HepG2 (cell line): ENCODE data around the gene ACTL6A. TPM values are rescaled to one million over a fixed set of nuclear protein-coding genes. Genes with fewer than 3 reads are reported as not detected.

Source experiments
- ATF1 ChIP-seq: IDR thresholded peaks from 2 replicates; pipeline ENCODE4 v1.6.1; 2016; ENCODE audit warnings: mild to moderate bottlenecking, control low read depth
- CREB1 ChIP-seq, 2 experiments: fragments of 450-650 bp in 1 of 2; IDR thresholded peaks; 2 replicates each; pipeline ENCODE4 v1.6.1; 2016 to 2017; ENCODE audit warnings: control low read depth in 1 of 2, mild to moderate bottlenecking in 1 of 2, missing compliant biosample characterization in 1 of 2, missing genetic modification characterization in 1 of 2
- HDAC6 ChIP-seq: fragments of 200-600 bp; sonication (generic); IDR thresholded peaks from 2 replicates; pipeline ENCODE4 v1.7.0; 2017; ENCODE audit warnings: mild to moderate bottlenecking, antibody characterized with exemption, low read length, low read depth
- HOXD1 ChIP-seq: sonication (generic); formaldehyde crosslinking; IDR thresholded peaks from 2 replicates; pipeline ENCODE4 v1.5.0; 2020; ENCODE audit warnings: missing genetic modification reagents
- MAZ ChIP-seq, 2 experiments: sonication (generic) in 1 of 2; formaldehyde crosslinking in 1 of 2; IDR thresholded peaks; 2 replicates each; pipeline versions ENCODE4 v1.5.0 to v1.6.1; 2012 to 2020; ENCODE audit warnings: low read depth in 2 of 2, mild to moderate bottlenecking in 2 of 2, borderline replicate concordance in 1 of 2, improper control_type of control experiment in 1 of 2, low read length in 1 of 2, missing genetic modification reagents in 1 of 2, moderate library complexity in 1 of 2
- NR0B2 ChIP-seq: sonication (generic); formaldehyde crosslinking; IDR thresholded peaks from 2 replicates; pipeline ENCODE4 v1.4.0; 2020; ENCODE audit warnings: mild to moderate bottlenecking, missing genetic modification reagents
- PPARG ChIP-seq: conservative IDR thresholded peaks from 2 replicates; pipeline ENCODE4 v1.6.1; 2016; ENCODE audit warnings: missing biosample characterization, missing genetic modification reagents
- SAFB2 ChIP-seq: sonication (generic); formaldehyde crosslinking; IDR thresholded peaks from 2 replicates; pipeline ENCODE4 v1.5.1; 2020; ENCODE audit warnings: missing genetic modification reagents, low read depth, mild to moderate bottlenecking, borderline replicate concordance
- SIN3B ChIP-seq: fragments of 150-350 bp; IDR thresholded peaks from 2 replicates; pipeline ENCODE4 v1.6.1; 2014; ENCODE audit warnings: low read length
- SNAPC5 ChIP-seq: sonication (generic); formaldehyde crosslinking; IDR thresholded peaks from 2 replicates; pipeline ENCODE4 v1.8.1; 2023; ENCODE audit warnings: mild to moderate bottlenecking, missing genetic modification reagents, borderline replicate concordance
- TBL1XR1 ChIP-seq: fragments of 150-350 bp; IDR thresholded peaks from 2 replicates; pipeline ENCODE4 v1.6.1; 2014; ENCODE audit warnings: borderline replicate concordance, low read length; ENCODE audit not compliant: partially characterized antibody
- TRIM24 ChIP-seq: sonication (generic); formaldehyde crosslinking; IDR thresholded peaks from 2 replicates; pipeline ENCODE4 v1.8.0; 2022; ENCODE audit warnings: mild to moderate bottlenecking, missing genetic modification reagents
- TSC22D2 ChIP-seq: sonication (generic); formaldehyde crosslinking; IDR thresholded peaks from 2 replicates; pipeline ENCODE4 v1.5.1; 2020; ENCODE audit warnings: missing genetic modification reagents, mild to moderate bottlenecking, borderline replicate concordance
- ZNF563 ChIP-seq: sonication (generic); formaldehyde crosslinking; IDR thresholded peaks from 2 replicates; pipeline ENCODE4 v1.8.0; 2022; ENCODE audit warnings: mild to moderate bottlenecking, moderate library complexity, missing genetic modification reagents
- ZNF672 ChIP-seq: sonication (generic); formaldehyde crosslinking; IDR thresholded peaks from 2 replicates; pipeline ENCODE4 v1.8.1; 2022; ENCODE audit warnings: missing genetic modification reagents
- polyA plus RNA-seq, 8 experiments: library from polyadenylated mRNA; depleted of rRNA in 3 of 8; stranded (reverse) in 7 of 8; unstranded in 1 of 8; fragments of >200 nt; fragmentation: Illumina TruSeq in 4 of 8; extraction: Trizol in 4 of 8; gene quantifications; 2 replicates each; pipeline versions ENCODE4 v1.2.1 to v1.2.3, GENCODE V29; 2011 to 2016; ENCODE audit warnings: low read depth in 4 of 8, missing spikeins in 1 of 8, mixed read lengths in 1 of 8; ENCODE audit not compliant: insufficient read depth in 1 of 8
- total RNA-seq, 5 experiments: library from RNA; depleted of rRNA; stranded (reverse); fragments of >200 nt; fragmentation: Illumina TruSeq; extraction: Trizol; gene quantifications; 2 replicates each; pipeline ENCODE4 v1.2.3, GENCODE V29; 2016; ENCODE audit warnings: low read depth in 1 of 5
- TF ChIP-seq, protein P1 (sequence below): sonication (generic); formaldehyde crosslinking; IDR thresholded peaks from 2 replicates; pipeline ENCODE4 v1.5.1; 2020; ENCODE audit warnings: mild to moderate bottlenecking, missing genetic modification reagents, moderate library complexity
- TF ChIP-seq, protein P2 (sequence below): IDR thresholded peaks from 2 replicates; pipeline ENCODE4 v1.6.1; 2016; ENCODE audit warnings: low read depth, control low read depth
- TF ChIP-seq, protein P3 (sequence below): sonication (generic); formaldehyde crosslinking; IDR thresholded peaks from 2 replicates; pipeline ENCODE4 v1.4.0; 2020; ENCODE audit warnings: missing genetic modification reagents, borderline replicate concordance
- TF ChIP-seq, protein P4 (sequence below): IDR thresholded peaks from 2 replicates; pipeline ENCODE4 v1.6.1; 2016; ENCODE audit warnings: control low read depth

ACTL6A gene
- total and polyA plus RNA-seq, 2 of the 13 experiments (the other 11 are each of a cell fraction or from before 2014, with no cell fraction given), result 58.1 to 84.1 TPM

DNA sequence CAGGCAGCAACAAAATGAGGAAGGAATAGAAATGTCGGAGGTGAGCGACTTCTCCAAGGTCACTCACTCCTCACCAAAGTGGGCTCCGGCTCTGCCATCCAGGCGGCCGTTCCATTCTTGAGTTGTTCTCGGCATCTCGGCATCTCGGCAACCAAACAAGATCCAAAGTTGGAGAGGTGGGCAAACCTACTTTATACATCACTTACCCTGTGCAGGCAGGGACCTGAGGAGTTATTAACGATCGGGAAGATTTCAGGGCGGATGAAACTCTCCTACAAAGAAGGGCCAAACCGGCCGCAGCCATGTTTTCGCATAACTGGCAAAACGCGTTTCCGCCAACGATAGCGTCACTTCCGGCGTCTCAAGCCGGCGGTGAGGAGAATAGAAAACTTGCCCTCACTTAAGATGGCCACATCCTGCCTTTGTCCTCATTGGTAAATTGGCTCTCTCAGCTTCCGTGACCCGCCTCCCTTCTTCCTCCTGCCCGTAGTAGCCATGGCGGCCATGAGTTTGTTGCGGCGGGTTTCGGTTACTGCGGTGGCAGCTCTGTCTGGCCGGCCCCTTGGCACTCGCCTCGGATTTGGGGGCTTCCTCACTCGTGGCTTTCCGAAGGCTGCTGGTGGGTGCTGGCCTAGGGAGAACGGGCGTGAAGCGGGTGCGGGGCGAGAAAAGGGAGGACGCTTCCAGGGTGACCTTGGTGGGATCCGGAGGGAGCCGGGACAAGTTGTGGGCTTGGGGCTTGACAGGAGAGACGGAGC lies 41.8 kb downstream of the ACTL6A start, which contains the start of the genes MRPL47 and NDUFB5 (continued):
- TF ChIP-seq, protein P1, sequence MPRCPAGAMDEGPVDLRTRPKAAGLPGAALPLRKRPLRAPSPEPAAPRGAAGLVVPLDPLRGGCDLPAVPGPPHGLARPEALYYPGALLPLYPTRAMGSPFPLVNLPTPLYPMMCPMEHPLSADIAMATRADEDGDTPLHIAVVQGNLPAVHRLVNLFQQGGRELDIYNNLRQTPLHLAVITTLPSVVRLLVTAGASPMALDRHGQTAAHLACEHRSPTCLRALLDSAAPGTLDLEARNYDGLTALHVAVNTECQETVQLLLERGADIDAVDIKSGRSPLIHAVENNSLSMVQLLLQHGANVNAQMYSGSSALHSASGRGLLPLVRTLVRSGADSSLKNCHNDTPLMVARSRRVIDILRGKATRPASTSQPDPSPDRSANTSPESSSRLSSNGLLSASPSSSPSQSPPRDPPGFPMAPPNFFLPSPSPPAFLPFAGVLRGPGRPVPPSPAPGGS (CRISPR knock-in tag), result no peak
- TF ChIP-seq HOXD1 (CRISPR knock-in tag), result no peak; the same call in 1 of the 2 replicates
- TF ChIP-seq PPARG, result no peak
- TF ChIP-seq, protein P2, sequence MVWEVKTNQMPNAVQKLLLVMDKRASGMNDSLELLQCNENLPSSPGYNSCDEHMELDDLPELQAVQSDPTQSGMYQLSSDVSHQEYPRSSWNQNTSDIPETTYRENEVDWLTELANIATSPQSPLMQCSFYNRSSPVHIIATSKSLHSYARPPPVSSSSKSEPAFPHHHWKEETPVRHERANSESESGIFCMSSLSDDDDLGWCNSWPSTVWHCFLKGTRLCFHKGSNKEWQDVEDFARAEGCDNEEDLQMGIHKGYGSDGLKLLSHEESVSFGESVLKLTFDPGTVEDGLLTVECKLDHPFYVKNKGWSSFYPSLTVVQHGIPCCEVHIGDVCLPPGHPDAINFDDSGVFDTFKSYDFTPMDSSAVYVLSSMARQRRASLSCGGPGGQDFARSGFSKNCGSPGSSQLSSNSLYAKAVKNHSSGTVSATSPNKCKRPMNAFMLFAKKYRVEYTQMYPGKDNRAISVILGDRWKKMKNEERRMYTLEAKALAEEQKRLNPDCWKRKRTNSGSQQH (CRISPR knock-in tag), result no peak; the same call in 1 of the 2 replicates
- peak; percentile 17 for TF ChIP-seq TBL1XR1
- TF ChIP-seq ZNF563 (CRISPR knock-in tag), result peak; percentile 56; the same call in 1 of the 2 replicates
- TF ChIP-seq ATF1 (CRISPR knock-in tag), result peak; percentile 96
- TF ChIP-seq, protein P3, sequence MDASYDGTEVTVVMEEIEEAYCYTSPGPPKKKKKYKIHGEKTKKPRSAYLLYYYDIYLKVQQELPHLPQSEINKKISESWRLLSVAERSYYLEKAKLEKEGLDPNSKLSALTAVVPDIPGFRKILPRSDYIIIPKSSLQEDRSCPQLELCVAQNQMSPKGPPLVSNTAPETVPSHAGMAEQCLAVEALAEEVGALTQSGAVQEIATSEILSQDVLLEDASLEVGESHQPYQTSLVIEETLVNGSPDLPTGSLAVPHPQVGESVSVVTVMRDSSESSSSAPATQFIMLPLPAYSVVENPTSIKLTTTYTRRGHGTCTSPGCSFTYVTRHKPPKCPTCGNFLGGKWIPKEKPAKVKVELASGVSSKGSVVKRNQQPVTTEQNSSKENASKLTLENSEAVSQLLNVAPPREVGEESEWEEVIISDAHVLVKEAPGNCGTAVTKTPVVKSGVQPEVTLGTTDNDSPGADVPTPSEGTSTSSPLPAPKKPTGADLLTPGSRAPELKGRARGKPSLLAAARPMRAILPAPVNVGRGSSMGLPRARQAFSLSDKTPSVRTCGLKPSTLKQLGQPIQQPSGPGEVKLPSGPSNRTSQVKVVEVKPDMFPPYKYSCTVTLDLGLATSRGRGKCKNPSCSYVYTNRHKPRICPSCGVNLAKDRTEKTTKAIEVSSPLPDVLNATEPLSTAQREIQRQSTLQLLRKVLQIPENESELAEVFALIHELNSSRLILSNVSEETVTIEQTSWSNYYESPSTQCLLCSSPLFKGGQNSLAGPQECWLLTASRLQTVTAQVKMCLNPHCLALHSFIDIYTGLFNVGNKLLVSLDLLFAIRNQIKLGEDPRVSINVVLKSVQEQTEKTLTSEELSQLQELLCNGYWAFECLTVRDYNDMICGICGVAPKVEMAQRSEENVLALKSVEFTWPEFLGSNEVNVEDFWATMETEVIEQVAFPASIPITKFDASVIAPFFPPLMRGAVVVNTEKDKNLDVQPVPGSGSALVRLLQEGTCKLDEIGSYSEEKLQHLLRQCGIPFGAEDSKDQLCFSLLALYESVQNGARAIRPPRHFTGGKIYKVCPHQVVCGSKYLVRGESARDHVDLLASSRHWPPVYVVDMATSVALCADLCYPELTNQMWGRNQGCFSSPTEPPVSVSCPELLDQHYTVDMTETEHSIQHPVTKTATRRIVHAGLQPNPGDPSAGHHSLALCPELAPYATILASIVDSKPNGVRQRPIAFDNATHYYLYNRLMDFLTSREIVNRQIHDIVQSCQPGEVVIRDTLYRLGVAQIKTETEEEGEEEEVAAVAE (CRISPR knock-in tag), result peak; percentile 65
- peak; percentile 90 for TF ChIP-seq SIN3B
- TF ChIP-seq HDAC6, result no peak
- TF ChIP-seq NR0B2 (CRISPR knock-in tag), result peak; percentile 72; the same call in 1 of the 2 replicates
- no peak for TF ChIP-seq MAZ (IDR thresholded peaks at IDR 0.05; ENCODE audit: borderline replicate concordance, low read depth, low read length)
- 0 out of 2 replicates have a peak, but pooled peaks have one; percentile 11 for TF ChIP-seq MAZ (CRISPR knock-in tag; IDR thresholded peaks at IDR 0.05; ENCODE audit: low read depth)
- TF ChIP-seq SAFB2 (CRISPR knock-in tag), result no peak; the same call in 1 of the 2 replicates
- peak; percentile 93 for TF ChIP-seq CREB1 (IDR thresholded peaks at IDR 0.05)
- TF ChIP-seq CREB1 (CRISPR knock-in tag; IDR thresholded peaks at IDR 0.05), result peak; percentile 99
- TF ChIP-seq TRIM24, result no peak
- peak; percentile 55; the same call in 1 of the 2 replicates for TF ChIP-seq TSC22D2
- TF ChIP-seq SNAPC5, result no peak
- TF ChIP-seq ZNF672 (CRISPR knock-in tag), result no peak
- TF ChIP-seq, protein P4, sequence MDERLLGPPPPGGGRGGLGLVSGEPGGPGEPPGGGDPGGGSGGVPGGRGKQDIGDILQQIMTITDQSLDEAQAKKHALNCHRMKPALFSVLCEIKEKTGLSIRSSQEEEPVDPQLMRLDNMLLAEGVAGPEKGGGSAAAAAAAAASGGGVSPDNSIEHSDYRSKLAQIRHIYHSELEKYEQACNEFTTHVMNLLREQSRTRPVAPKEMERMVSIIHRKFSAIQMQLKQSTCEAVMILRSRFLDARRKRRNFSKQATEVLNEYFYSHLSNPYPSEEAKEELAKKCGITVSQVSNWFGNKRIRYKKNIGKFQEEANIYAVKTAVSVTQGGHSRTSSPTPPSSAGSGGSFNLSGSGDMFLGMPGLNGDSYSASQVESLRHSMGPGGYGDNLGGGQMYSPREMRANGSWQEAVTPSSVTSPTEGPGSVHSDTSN (CRISPR knock-in tag), result no peak
